ENCODE measurements around the gene RPL36AL. TPM values are rescaled to one million over a fixed set of nuclear protein-coding genes. Genes with fewer than 3 reads are reported as not detected.
A peak's percentile ranks its signal among the peaks of the same experiment; 100 is the strongest.

Gene RPL36AL
- total RNA-seq, 2 donors from 2014 or later, result 129 to 162 TPM

DNA sequence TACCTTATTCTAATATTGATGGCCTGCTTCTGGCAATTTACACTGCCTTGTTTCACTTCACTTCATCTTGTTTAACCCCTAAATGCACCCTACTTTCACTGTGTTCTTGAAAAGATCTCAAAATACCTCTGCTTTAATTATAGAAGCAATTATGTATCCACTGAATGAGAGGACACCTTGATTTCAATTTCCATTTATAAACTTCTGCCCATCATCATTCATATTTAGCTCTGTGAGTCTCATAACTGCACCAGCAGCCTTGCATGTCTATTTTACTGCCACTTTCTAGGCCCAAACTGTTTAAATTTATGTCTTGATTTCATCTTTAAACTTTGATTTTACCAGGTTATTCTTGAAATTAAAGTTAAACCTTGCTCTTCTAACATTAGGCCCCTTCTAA, 21.7 kb upstream of the RPL36AL start:
- Histone ChIP-seq H3K4me1 (peaks cover 68% of the 10 kb centered on the region), H3K27me3 (no peaks in the 10 kb centered on the region), H3K36me3 (replicated peaks in 1 of 2; ENCODE audit: insufficient read depth in 1 of 2, low read depth in 2 of 2) (peaks cover 0 to 5% of the 10 kb centered on the region in 2 donors), H3K9me3 (no peaks in the 10 kb centered on the region), H3K4me3 (no peak overlapping the region), H3K27ac (peak overlapping the region; percentile 60 to 85 (median 72))
- ATAC-seq (no peak), DNase-seq (no peak)
- TF ChIP-seq POLR2A (IDR thresholded peaks at IDR 0.05) (no peak), CTCF (IDR thresholded peaks at IDR 0.05) (no peak)
- intact Hi-C loops (cut with DNase I), result loop anchor here (10.0 kb wide), 1 partner anchor 123 kb away; the partner anchor contains the start of gene KLHDC2

GRCh38 chr14:49641697-49642129, 21.3 kb upstream of the RPL36AL start:
- intact Hi-C loops (cut with DNase I), result loop anchor here (10.0 kb wide), 1 partner anchor 123 kb away; the partner anchor contains the start of gene KLHDC2
- Histone ChIP-seq H3K4me3 (no peak overlapping the region), H3K4me1 (peaks cover 72% of the 10 kb centered on the region), H3K27ac (peak overlapping the region; percentile 60 to 85 (median 72)), H3K9me3 (no peaks in the 10 kb centered on the region), H3K27me3 (no peaks in the 10 kb centered on the region), H3K36me3 (replicated peaks in 1 of 2; ENCODE audit: insufficient read depth in 1 of 2, low read depth in 2 of 2) (peaks cover 0 to 5% of the 10 kb centered on the region in 2 donors)
- peak; percentile 83 to 92 (median 89) for DNase-seq
- peak; percentile 97 for ATAC-seq
- TF ChIP-seq CTCF (IDR thresholded peaks at IDR 0.05), result peak in 1 of 7 experiments; percentile 12
- peak in 2 of 3 donors; percentile 39 to 40 for TF ChIP-seq POLR2A (IDR thresholded peaks at IDR 0.05)
- WGBS, 2 donors, result 14 to 20% methylated on average over 5 to 8 of the region's 8 CpGs

GRCh38 chr14:49640540-49641417, 20.4 kb upstream of the RPL36AL start:
- Histone ChIP-seq H3K27ac (peak overlapping the region; percentile 60 to 85 (median 72)), H3K9me3 (no peaks in the 10 kb centered on the region), H3K4me3 (no peak overlapping the region), H3K36me3 (replicated peaks in 1 of 2; ENCODE audit: insufficient read depth in 1 of 2, low read depth in 2 of 2) (peaks cover 0 to 5% of the 10 kb centered on the region in 2 donors), H3K27me3 (no peaks in the 10 kb centered on the region), H3K4me1 (peaks cover 81% of the 10 kb centered on the region)
- TF ChIP-seq CTCF (IDR thresholded peaks at IDR 0.05) (no peak), POLR2A (IDR thresholded peaks at IDR 0.05) (no peak)
- ATAC-seq (peak; percentile 12), DNase-seq (no peak)
- intact Hi-C loops (cut with DNase I), result loop anchor here (10.0 kb wide), 1 partner anchor 124 kb away; the partner anchor contains the start of gene KLHDC2
- 63 to 67% methylated on average over 7 of the region's 7 CpGs for WGBS, 2 donors

- TF ChIP-seq POLR2A (IDR thresholded peaks at IDR 0.05) (no peak), CTCF (IDR thresholded peaks at IDR 0.05) (no peak)
- intact Hi-C loops (cut with DNase I), result no loop called here
Measured at GRCh38 chr14:49637534-49638078, 17.2 kb upstream of the RPL36AL start.

More at GRCh38 chr14:49637534-49638078, 17.2 kb upstream of the RPL36AL start:
- DNase-seq (no peak), ATAC-seq (no peak)
- H3K9me3 ChIP-seq, result no peaks in the 10 kb centered on the region
- H3K4me1 ChIP-seq, result peaks cover 65% of the 10 kb centered on the region
- H3K36me3 ChIP-seq (replicated peaks in 1 of 2; ENCODE audit: insufficient read depth in 1 of 2, low read depth in 2 of 2), result peaks cover 0 to 5% of the 10 kb centered on the region in 2 donors
- WGBS, 2 donors, result 81 to 90% methylated on average over 3 of the region's 3 CpGs
- H3K4me3 ChIP-seq, result no peak overlapping the region
- no peak overlapping the region for H3K27ac ChIP-seq
- H3K27me3 ChIP-seq, result no peaks in the 10 kb centered on the region
